HCT116 (cell line): ENCODE results near the gene SIPA1L3. TPM values are rescaled to one million over a fixed set of nuclear protein-coding genes. Genes with fewer than 3 reads are reported as not detected.
"Not testable (repeated sequence)": the region's sequence is repeated elsewhere in the genome, so short reads cannot be mapped to it uniquely, and the experiment has no call there.

ENCODE experiments used
- ATAC-seq: fragments of 200-7000 bp; cut with Tn5 transposase; 2 replicates; pipeline ENCODE4 v1.9.1; 2020; ENCODE audit warnings: mild to moderate bottlenecking, moderate library complexity
- BruUV-seq: library from RNA; stranded (reverse); fragments of 400-500 nt; replicated peaks from 2 replicates; lab custom pipeline; 2021; lab: Mats Ljungman, UMichigan
- CTCF ChIA-PET: fragments of 300-600 bp; sonication (Branson Sonifier 250); formaldehyde crosslinking; loops from one replicate; lab custom pipeline; 2021; ENCODE audit warnings: antibody characterized with exemption; lab: Charles Lee
- POLR2A ChIA-PET: fragments of 300-600, 350-600 bp; sonication (Branson Sonifier 250); formaldehyde crosslinking; loops from one replicate; lab custom pipeline; 2021; ENCODE audit warnings: antibody characterized with exemption; lab: Charles Lee
- RAD21 ChIA-PET, 2 experiments: fragments of 300-600 bp; sonication (Branson Sonifier 250); formaldehyde crosslinking; loops; one replicate each; lab custom pipeline; 2023; ENCODE audit warnings: low total read pairs in 2 of 2; ENCODE audit not compliant: uncharacterized antibody in 2 of 2, unreplicated experiment in 2 of 2, low non-redundant PET in 1 of 2; lab: Charles Lee
- DNase-seq: peaks from one replicate; pipeline ENCODE4 v3.0.0-alpha.2; 2010; ENCODE audit warnings: low read depth, low spot score
- H2AFZ ChIP-seq: fragments of 200-600 bp; shearing (Covaris generic), sonication (generic); 2 replicates; pipeline ENCODE4 v1.6.1; 2017; ENCODE audit warnings: low read depth, mixed run types, mixed read lengths, antibody characterized with exemption, low read length; ENCODE audit not compliant: poor library complexity, severe bottlenecking
- H3K27ac ChIP-seq: 2 replicates; pipeline ENCODE4 v1.5.1; 2012; ENCODE audit warnings: low read depth, low read length
- H3K27me3 ChIP-seq: fragments of 200-600 bp; sonication (generic); 2 replicates; pipeline ENCODE4 v1.6.1; 2016; ENCODE audit warnings: mixed run types, low read length, mixed read lengths; ENCODE audit not compliant: insufficient read depth
- H3K36me3 ChIP-seq, 2 experiments: fragments of 200-500 bp in 1 of 2; fragments of 200-600 bp in 1 of 2; sonication (Bioruptor generic) in 1 of 2; sonication (generic) in 1 of 2; 2 replicates each; pipeline versions ENCODE4 v1.5.1 to v1.6.1; 2014 to 2016; ENCODE audit warnings: low read length in 2 of 2, inconsistent platforms in 1 of 2, mixed read lengths in 1 of 2, mixed run types in 1 of 2; ENCODE audit not compliant: insufficient read depth in 2 of 2, control insufficient read depth in 1 of 2
- H3K4me1 ChIP-seq, 2 experiments: fragments of 200-600 bp in 1 of 2; sonication (generic) in 1 of 2; 2 replicates each; pipeline versions ENCODE4 v1.5.1 to v1.6.1; 2012 to 2017; ENCODE audit warnings: low read length in 2 of 2, inconsistent platforms in 1 of 2, mild to moderate bottlenecking in 1 of 2, mixed read lengths in 1 of 2, mixed run types in 1 of 2, moderate library complexity in 1 of 2; ENCODE audit not compliant: insufficient read depth in 2 of 2, control insufficient read depth in 1 of 2
- H3K4me2 ChIP-seq: fragments of 200-600 bp; sonication (generic); 2 replicates; pipeline ENCODE4 v1.6.1; 2017; ENCODE audit warnings: mixed run types, low read length, mixed read lengths
- H3K4me3 ChIP-seq, 2 experiments: fragments of 200-600 bp in 1 of 2; sonication (generic) in 1 of 2; replicated peaks in 1 of 2; 2 replicates each; pipeline ENCODE4 v1.5.1; 2011 to 2016; ENCODE audit warnings: low read length in 2 of 2, control low read depth in 1 of 2, low read depth in 1 of 2, mild to moderate bottlenecking in 1 of 2, mixed read lengths in 1 of 2, mixed run types in 1 of 2
- H3K79me2 ChIP-seq: fragments of 200-600 bp; sonication (generic); 2 replicates; pipeline ENCODE4 v1.6.1; 2017; ENCODE audit warnings: mild to moderate bottlenecking, mixed run types, low read length, moderate library complexity, mixed read lengths; ENCODE audit not compliant: insufficient read depth
- H3K9ac ChIP-seq: fragments of 200-600 bp; sonication (generic); 2 replicates; pipeline ENCODE4 v1.6.1; 2016; ENCODE audit warnings: low read length, mixed read lengths
- H3K9me2 ChIP-seq: fragments of 200-600 bp; sonication (generic), shearing (Covaris generic); 2 replicates; pipeline ENCODE4 v1.6.1; 2017; ENCODE audit warnings: mixed run types, mild to moderate bottlenecking, moderate library complexity; ENCODE audit not compliant: insufficient read depth
- H3K9me3 ChIP-seq, 2 experiments: fragments of 200-500 bp in 1 of 2; fragments of 200-600 bp in 1 of 2; sonication (Bioruptor generic) in 1 of 2; sonication (generic) in 1 of 2; 2 replicates each; pipeline ENCODE4 v1.6.1; 2014 to 2017; ENCODE audit warnings: low read length in 2 of 2, mixed read lengths in 2 of 2, inconsistent platforms in 1 of 2, low read depth in 1 of 2, mild to moderate bottlenecking in 1 of 2, mixed run types in 1 of 2, moderate library complexity in 1 of 2; ENCODE audit not compliant: control insufficient read depth in 1 of 2, insufficient read depth in 1 of 2
- H4K20me1 ChIP-seq: fragments of 200-600 bp; sonication (generic), shearing (Covaris generic); 2 replicates; pipeline ENCODE4 v1.6.1; 2017; ENCODE audit warnings: mixed run types, mild to moderate bottlenecking, moderate library complexity; ENCODE audit not compliant: insufficient read depth
- CTCF ChIP-seq, 3 experiments: fragments of 200-600 bp in 1 of 3; sonication (generic) in 1 of 3; IDR thresholded peaks in 2 of 3; conservative IDR thresholded peaks in 1 of 3; 2 replicates each; pipeline ENCODE4 v1.5.1; 2012 to 2017; ENCODE audit warnings: low read depth in 2 of 3, low read length in 2 of 3, antibody characterized with exemption in 1 of 3, borderline replicate concordance in 1 of 3, control low read depth in 1 of 3, mild to moderate bottlenecking in 1 of 3, mixed read lengths in 1 of 3, mixed run types in 1 of 3, moderate library complexity in 1 of 3; ENCODE audit not compliant: insufficient read depth in 1 of 3
- EGR1 ChIP-seq: IDR thresholded peaks from 2 replicates; pipeline ENCODE4 v1.6.1; 2012; ENCODE audit warnings: low read depth
- EZH2 ChIP-seq: fragments of 200-600 bp; sonication (generic); IDR thresholded peaks from 2 replicates; pipeline ENCODE4 v1.6.1; 2017; ENCODE audit warnings: antibody characterized with exemption, mixed run types
- FOSL1 ChIP-seq: IDR thresholded peaks from 2 replicates; pipeline ENCODE4 v1.6.1; 2012; ENCODE audit warnings: low read depth
- MAX ChIP-seq: IDR thresholded peaks from 2 replicates; pipeline ENCODE4 v1.6.1; 2012
- intact Hi-C: fragments of 100-400 bp; cut with micrococcal nuclease; formaldehyde crosslinking; loops from 2 replicates; pipeline ENCODE4 v1.10.0; 2022
- total RNA-seq: library from RNA; stranded (reverse); gene quantifications from one replicate; pipeline ENCODE4 v1.2.1, GENCODE V29; 2021; ENCODE audit not compliant: unreplicated experiment

The SIPA1L3 gene
- total RNA-seq, 1 experiment from 2014 or later: 41.8 TPM

GRCh38 chr19:37914908-37915307 lies 7.9 kb downstream of the SIPA1L3 start (continued):
- TF ChIP-seq FOSL1: no peak

DNA sequence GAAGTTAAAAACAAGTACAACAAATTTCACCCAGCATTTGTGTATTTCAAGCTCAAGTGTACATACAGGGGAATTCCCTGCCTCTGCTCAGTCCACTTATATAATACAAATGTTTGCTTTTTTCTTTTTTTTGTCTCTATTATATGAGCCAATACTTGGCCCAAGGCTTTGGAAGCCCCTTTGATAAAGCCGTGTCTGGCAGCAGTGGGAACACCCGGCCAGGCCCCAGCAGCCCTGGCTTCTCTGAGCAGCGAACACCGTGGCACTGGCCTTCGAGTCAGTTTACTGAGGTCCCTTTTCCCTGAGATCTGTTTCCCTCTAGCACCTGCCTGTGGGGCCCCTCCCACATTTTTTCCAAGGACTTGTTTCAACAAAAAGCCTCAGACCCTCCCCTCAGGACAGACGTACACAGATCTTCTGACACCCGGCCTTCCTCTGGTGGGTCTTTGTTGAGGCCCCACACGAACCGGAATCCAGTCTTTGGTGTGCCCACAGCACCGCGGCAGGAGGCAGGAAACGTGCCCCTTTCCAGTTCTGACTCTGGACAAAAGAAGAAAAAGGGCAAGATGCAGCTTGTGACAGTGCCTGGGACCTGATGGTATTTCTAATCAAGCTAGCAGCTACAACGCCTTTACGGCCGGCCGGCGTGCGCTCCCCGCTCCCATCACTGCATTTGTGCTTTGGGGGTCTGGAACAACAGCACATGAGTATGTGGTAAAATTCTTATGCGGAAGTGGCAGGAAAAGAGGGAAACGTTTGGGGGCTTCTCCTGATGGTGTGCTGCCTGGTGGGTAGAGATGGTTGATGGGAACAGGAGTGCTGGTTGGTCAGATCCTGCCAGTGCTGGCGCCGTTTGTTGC lies 13.8 kb downstream of the SIPA1L3 start:
- Histone ChIP-seq H3K4me1 (peaks cover 0 to 4% of the 10 kb centered on the region in 2 experiments; a peak in 1 of 4 replicates), H3K9me2 (no peaks in the 10 kb centered on the region), H3K9me3 (no peaks in the 10 kb centered on the region), H3K27ac (no peak overlapping the region), H3K27me3 (no peaks in the 10 kb centered on the region), H4K20me1 (no peaks in the 10 kb centered on the region)
- intact Hi-C loops: no loop called here
- no TSS peak for BruUV-seq
- POLR2A ChIA-PET: no interaction called here
- RAD21 ChIA-PET: no interaction called here
- no peak for TF ChIP-seq CTCF (IDR thresholded peaks at IDR 0.05 in 2 of 3, conservative IDR thresholded peaks at IDR 0.05 in 1 of 3; ENCODE audit: borderline replicate concordance in 1 of 3, insufficient read depth in 1 of 3, low read depth in 2 of 3, low read length in 2 of 3)
- TF ChIP-seq EZH2: no peak
- no peak for TF ChIP-seq EGR1
- TF ChIP-seq MAX: no peak
- TF ChIP-seq, all 23 proteins: peak for 0
- CTCF ChIA-PET: no interaction called here
- 0 out of 4 replicates have a peak, but pooled peaks cover 0 to 3% of the 10 kb centered on the region in 2 experiments for H3K36me3 ChIP-seq
- no peak overlapping the region for H3K4me3 ChIP-seq
- DNase-seq (no peak), ATAC-seq (no peak)
- H3K9ac ChIP-seq: no peak overlapping the region
- peaks cover 62% of the 10 kb centered on the region for H3K79me2 ChIP-seq
- H3K4me2 ChIP-seq: no peak overlapping the region
- H2AFZ ChIP-seq: no peak overlapping the region

DNA sequence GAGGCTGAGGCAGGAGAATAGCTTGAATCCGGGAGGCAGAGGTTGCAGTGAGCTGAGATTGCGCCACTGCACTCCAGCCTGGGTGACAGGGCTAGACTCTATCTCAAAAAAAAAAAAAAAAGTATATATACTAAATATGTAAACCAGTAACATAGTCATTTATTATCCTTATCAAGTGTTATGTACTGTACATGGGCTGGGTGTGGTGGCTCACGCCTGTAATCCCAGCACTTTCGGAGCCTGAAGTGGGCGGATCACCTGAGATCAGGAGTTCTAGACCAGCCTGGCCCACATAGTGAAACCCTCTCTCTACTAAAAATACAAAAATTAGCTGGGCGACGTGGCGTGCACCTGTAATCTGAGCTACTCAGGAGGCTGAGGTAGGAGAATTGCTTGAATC lies 17.6 kb downstream of the SIPA1L3 start:
- H3K4me2 ChIP-seq, H2AFZ ChIP-seq, H3K4me3 ChIP-seq, H4K20me1 ChIP-seq, DNase-seq, intact Hi-C loops, H3K9ac ChIP-seq, H3K27me3 ChIP-seq, H3K9me2 ChIP-seq, BruUV-seq, POLR2A ChIA-PET, H3K36me3 ChIP-seq, H3K27ac ChIP-seq, H3K9me3 ChIP-seq, ATAC-seq: not testable (repeated sequence)
- ChIA-PET CTCF (interaction anchor here (1.4 kb wide), 1 partner anchor 22 kb away, joined by 5 read pairs; no protein-coding TSS in a partner anchor), RAD21 (interaction anchor here in 1 of 2 experiments (0.9 kb wide), 1 partner anchor 26 kb away, joined by 5 read pairs; no protein-coding TSS in a partner anchor)
- Histone ChIP-seq H3K79me2 (peaks cover 68% of the 10 kb centered on the region), H3K4me1 (peaks cover 17 to 34% of the 10 kb centered on the region in 2 experiments; a peak in 3 of 4 replicates)
